ENCODE measurements around the gene ZNF155.
A peak's percentile ranks its signal among the peaks of the same experiment; 100 is the strongest.

GRCh38 chr19:44002566-44003460, 18.8 kb downstream of the ZNF155 start, which contains the start of gene ZNF230:
- no peak for TF ChIP-seq CTCF (IDR thresholded peaks at IDR 0.05)
- TF ChIP-seq, protein P1, sequence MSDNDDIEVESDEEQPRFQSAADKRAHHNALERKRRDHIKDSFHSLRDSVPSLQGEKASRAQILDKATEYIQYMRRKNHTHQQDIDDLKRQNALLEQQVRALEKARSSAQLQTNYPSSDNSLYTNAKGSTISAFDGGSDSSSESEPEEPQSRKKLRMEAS (IDR thresholded peaks at IDR 0.05) = peak; percentile 53
- no peak for TF ChIP-seq ELK1 (IDR thresholded peaks at IDR 0.05; ENCODE audit: low read depth, low read length)
- peak; percentile 49 for TF ChIP-seq POLR2A (IDR thresholded peaks at IDR 0.05; ENCODE audit: low read length)

Measured in A549 (cell line).